IMR-90 (cell line): Measurements from ENCODE around the gene SERPINB10. TPM values are rescaled to one million over a fixed set of nuclear protein-coding genes. Genes with fewer than 3 reads are reported as not detected.

Experiments used
- ATAC-seq: fragments of 200-7000 bp; cut with Tn5 transposase; 2 replicates; pipeline ENCODE4 v1.9.1; 2020; ENCODE audit warnings: low read depth, mild to moderate bottlenecking, moderate library complexity
- BruUV-seq: library from RNA; stranded (reverse); fragments of 400-500 nt; replicated peaks from 2 replicates; lab custom pipeline; 2021; lab: Mats Ljungman, UMichigan
- CTCF ChIA-PET: fragments of 300-600 bp; formaldehyde crosslinking; extraction: SDS; loops from one replicate; lab custom pipeline; 2021; ENCODE audit warnings: antibody characterized with exemption; lab: Yijun Ruan, JAX
- POLR2A ChIA-PET: fragments of 300-600 bp; sonication (Branson Sonifier 250); formaldehyde crosslinking; loops from one replicate; lab custom pipeline; 2022; ENCODE audit warnings: antibody characterized with exemption; ENCODE audit not compliant: unreplicated experiment; lab: Charles Lee
- DNase-seq: peaks from one replicate; pipeline ENCODE4 v3.0.0; 2013
- H2AFZ ChIP-seq: replicated peaks from 2 replicates; pipeline ENCODE3; 2013; ENCODE audit warnings: low read length, mild to moderate bottlenecking; ENCODE audit not compliant: poor library complexity
- H2AK5ac ChIP-seq: 2 replicates; pipeline ENCODE4 v1.6.1; 2013; ENCODE audit warnings: low read depth, low read length, inconsistent platforms
- H2AK9ac ChIP-seq: replicated peaks from 2 replicates; pipeline ENCODE3; 2013; ENCODE audit warnings: mild to moderate bottlenecking, low read depth, low read length, moderate library complexity; ENCODE audit not compliant: poor library complexity
- H2BK120ac ChIP-seq: 2 replicates; pipeline ENCODE4 v1.6.1; 2013; ENCODE audit warnings: low read depth, low read length, inconsistent platforms
- H2BK15ac ChIP-seq: 3 replicates; pipeline ENCODE4 v1.6.1; 2013; ENCODE audit warnings: low read depth, low read length, inconsistent platforms
- H2BK20ac ChIP-seq: 2 replicates; pipeline ENCODE4 v1.6.1; 2013; ENCODE audit warnings: low read depth, mild to moderate bottlenecking, inconsistent platforms, low read length, moderate library complexity
- H2BK5ac ChIP-seq: 2 replicates; pipeline ENCODE4 v1.6.1; 2013; ENCODE audit warnings: mild to moderate bottlenecking, low read depth, low read length, inconsistent platforms; ENCODE audit not compliant: poor library complexity, severe bottlenecking
- H3K14ac ChIP-seq: replicated peaks from 2 replicates; pipeline ENCODE4 v1.6.1; 2013; ENCODE audit warnings: low read depth, low read length, inconsistent platforms
- H3K18ac ChIP-seq: 2 replicates; pipeline ENCODE4 v1.6.1; 2013; ENCODE audit warnings: low read depth, low read length, control low read depth
- H3K23ac ChIP-seq: 2 replicates; pipeline ENCODE4 v1.6.1; 2013; ENCODE audit warnings: low read depth, low read length, inconsistent platforms
- H3K27ac ChIP-seq: 2 replicates; pipeline ENCODE4 v1.5.1; 2013; ENCODE audit warnings: mild to moderate bottlenecking, control low read depth, low read length; ENCODE audit not compliant: insufficient read depth
- H3K27me3 ChIP-seq: 2 replicates; pipeline ENCODE4 v1.6.1; 2013; ENCODE audit warnings: low read length; ENCODE audit not compliant: control insufficient read depth, insufficient read depth
- H3K36me3 ChIP-seq: 2 replicates; pipeline ENCODE4 v1.6.1; 2013; ENCODE audit warnings: low read length, mixed read lengths; ENCODE audit not compliant: control insufficient read depth, insufficient read depth
- H3K4ac ChIP-seq: 2 replicates; pipeline ENCODE4 v1.6.1; 2013; ENCODE audit warnings: low read depth, low read length, inconsistent platforms
- H3K4me1 ChIP-seq: 2 replicates; pipeline ENCODE4 v1.6.1; 2013; ENCODE audit warnings: low read length, mixed read lengths; ENCODE audit not compliant: control insufficient read depth, insufficient read depth
- H3K4me2 ChIP-seq: 2 replicates; pipeline ENCODE4 v1.6.1; 2013; ENCODE audit warnings: low read depth, mild to moderate bottlenecking, control low read depth, low read length, moderate library complexity
- H3K4me3 ChIP-seq: 2 replicates; pipeline ENCODE4 v1.5.1; 2013; ENCODE audit warnings: low read depth, mild to moderate bottlenecking, control low read depth, low read length, moderate library complexity; ENCODE audit not compliant: insufficient read depth
- H3K56ac ChIP-seq: 2 replicates; pipeline ENCODE4 v1.6.1; 2013; ENCODE audit warnings: low read length, inconsistent platforms; ENCODE audit not compliant: insufficient read depth; ENCODE audit errors: extremely low read depth
- H3K79me1 ChIP-seq, 2 experiments: 2 replicates each; pipeline ENCODE4 v1.6.1; 2013; ENCODE audit warnings: low read length in 2 of 2, inconsistent platforms in 1 of 2, low read depth in 1 of 2
- H3K9ac ChIP-seq: 2 replicates; pipeline ENCODE4 v1.6.1; 2013; ENCODE audit warnings: low read depth, low read length, control low read depth
- H3K9me1 ChIP-seq: 2 replicates; pipeline ENCODE4 v1.6.1; 2013; ENCODE audit warnings: low read length, inconsistent platforms; ENCODE audit not compliant: insufficient read depth
- H3K9me3 ChIP-seq: 2 replicates; pipeline ENCODE4 v1.6.1; 2013; ENCODE audit warnings: low read length; ENCODE audit not compliant: control insufficient read depth, insufficient read depth
- H4K20me1 ChIP-seq: 2 replicates; pipeline ENCODE4 v1.6.1; 2013; ENCODE audit warnings: low read length, inconsistent platforms; ENCODE audit not compliant: insufficient read depth
- H4K5ac ChIP-seq: 2 replicates; pipeline ENCODE4 v1.6.1; 2013; ENCODE audit warnings: mild to moderate bottlenecking, low read depth, low read length, control low read depth
- H4K8ac ChIP-seq, 2 experiments: 2 replicates each; pipeline ENCODE4 v1.6.1; 2013; ENCODE audit warnings: low read depth in 2 of 2, low read length in 2 of 2, control low read depth in 1 of 2, inconsistent platforms in 1 of 2
- H4K91ac ChIP-seq: 2 replicates; pipeline ENCODE4 v1.6.1; 2013; ENCODE audit warnings: low read depth, low read length, inconsistent platforms; ENCODE audit not compliant: insufficient read depth
- BHLHE40 ChIP-seq: fragments of 150-350 bp; IDR thresholded peaks from 2 replicates; pipeline ENCODE4 v1.6.1; 2016; ENCODE audit warnings: mild to moderate bottlenecking, low read depth, low read length
- CEBPB ChIP-seq: IDR thresholded peaks from 2 replicates; pipeline ENCODE4 v1.6.1; 2012; ENCODE audit warnings: low read depth, low read length, improper control_type of control experiment
- CHD1 ChIP-seq: IDR thresholded peaks from 2 replicates; pipeline ENCODE4 v1.6.1; 2012; ENCODE audit warnings: low read depth, low read length, improper control_type of control experiment
- FOS ChIP-seq: fragments of 150-350 bp; IDR thresholded peaks from 2 replicates; pipeline ENCODE4 v1.6.1; 2016; ENCODE audit warnings: low read depth, low read length
- MAFK ChIP-seq: IDR thresholded peaks from 2 replicates; pipeline ENCODE4 v1.6.1; 2012; ENCODE audit warnings: low read depth, low read length, improper control_type of control experiment
- MAZ ChIP-seq: IDR thresholded peaks from 2 replicates; pipeline ENCODE4 v1.6.1; 2012; ENCODE audit warnings: low read depth, mild to moderate bottlenecking, low read length, improper control_type of control experiment, moderate library complexity, borderline replicate concordance
- MXI1 ChIP-seq: IDR thresholded peaks from 2 replicates; pipeline ENCODE4 v1.6.1; 2012; ENCODE audit warnings: low read depth, mild to moderate bottlenecking, low read length, moderate library complexity, borderline replicate concordance
- NFE2L2 ChIP-seq: fragments of 150-350 bp; IDR thresholded peaks from 2 replicates; pipeline ENCODE4 v1.6.1; 2016; ENCODE audit warnings: low read depth, mild to moderate bottlenecking, low read length
- POLR2A ChIP-seq: IDR thresholded peaks from 2 replicates; pipeline ENCODE4 v1.6.1; 2012; ENCODE audit warnings: mild to moderate bottlenecking, low read depth, low read length
- RAD21 ChIP-seq: IDR thresholded peaks from 2 replicates; pipeline ENCODE4 v1.6.1; 2012; ENCODE audit warnings: low read length, improper control_type of control experiment
- RCOR1 ChIP-seq: IDR thresholded peaks from 2 replicates; pipeline ENCODE4 v1.6.1; 2012; ENCODE audit warnings: mild to moderate bottlenecking, low read length, improper control_type of control experiment; ENCODE audit not compliant: insufficient replicate concordance
- RFX5 ChIP-seq: IDR thresholded peaks from 2 replicates; pipeline ENCODE4 v1.8.0; 2012; ENCODE audit warnings: low read depth, mild to moderate bottlenecking, low read length, moderate library complexity
- WGBS, 2 experiments: methylation state at CpG; one replicate each; pipeline versions ENCODE4 v1.1.5 to v1.1.7; 2013; ENCODE audit warnings: missing lambda C conversion rate in 2 of 2; ENCODE audit not compliant: insufficient read length in 1 of 2; ENCODE audit errors: extremely low coverage in 2 of 2; 5-methylcytosine and 5-hydroxymethylcytosine counted together
- dilution Hi-C: fragments of 300-500 bp; cut with HindIII; formaldehyde crosslinking; loops from one replicate; pipeline ENCODE4 v1.14.3; 2018; ENCODE audit warnings: low sequenced_read_pairs; ENCODE audit not compliant: unreplicated experiment
- in situ Hi-C: fragments of 300-500 bp; cut with MboI; formaldehyde crosslinking; loops from 3 replicates; pipeline ENCODE4 v1.14.3; 2019; ENCODE audit warnings: low sequenced_read_pairs, inconsistent platforms, mixed read lengths
- intact Hi-C: fragments of 100-400 bp; cut with micrococcal nuclease; formaldehyde crosslinking; loops from 2 replicates; pipeline ENCODE4 v1.10.0; 2022
- polyA plus RNA-seq, 3 experiments: library from polyadenylated mRNA; depleted of rRNA; stranded (reverse); fragments of >200 nt; gene quantifications; 2 replicates each; pipeline ENCODE4 v1.2.3, GENCODE V29; 2012; ENCODE audit warnings: low replicate concordance in 1 of 3
- total RNA-seq: library from RNA; depleted of rRNA; stranded (reverse); fragments of >200 nt; gene quantifications from 2 replicates; pipeline ENCODE4 v1.2.3, GENCODE V29; 2012
- TF ChIP-seq, protein P1 (sequence below): fragments of 150-350 bp; IDR thresholded peaks from 2 replicates; pipeline ENCODE4 v1.6.1; 2016; ENCODE audit warnings: low read depth, mild to moderate bottlenecking, low read length, moderate library complexity, borderline replicate concordance
- TF ChIP-seq, protein P2 (sequence below): fragments of 150-350 bp; IDR thresholded peaks from 2 replicates; pipeline ENCODE4 v1.6.1; 2017; ENCODE audit warnings: mild to moderate bottlenecking, antibody characterized with exemption, low read length, low read depth

SERPINB10 gene
- total and polyA plus RNA-seq, 2 of the 4 experiments (the other 2 are of a cell fraction): not detected

- peak; percentile 58; the same call in 1 of the 2 replicates for TF ChIP-seq NFE2L2
Measured at GRCh38 chr18:63869374-63869773, 38.4 kb upstream of the SERPINB10 start (continued).

DNA sequence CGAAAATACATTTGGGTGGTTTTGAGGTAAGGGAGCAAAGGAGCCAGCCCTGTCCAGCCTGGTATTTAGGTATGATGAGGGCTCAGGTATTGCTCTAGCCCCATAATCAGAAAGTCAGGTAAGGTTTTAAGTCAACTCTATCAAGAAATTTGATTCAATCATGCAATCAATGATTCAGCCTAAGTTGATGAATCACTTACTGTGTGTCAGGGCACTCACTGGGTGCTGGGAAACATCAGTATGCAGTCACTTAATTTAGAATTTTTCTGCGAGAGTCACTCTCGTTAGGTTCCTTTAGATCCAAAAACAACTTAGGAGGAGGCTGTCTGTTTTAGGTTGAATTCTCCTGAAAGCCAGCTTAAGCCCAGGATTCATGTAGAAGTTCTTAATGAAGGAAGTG is 37.9 kb upstream of the SERPINB10 start:
- Histone ChIP-seq H3K27ac (peak overlapping the region; percentile 42), H3K9ac (no peak overlapping the region), H4K91ac (peak overlapping the region; percentile 83), H3K4me1 (no peaks in the 10 kb centered on the region), H3K36me3 (no peaks in the 10 kb centered on the region), H4K20me1 (no peaks in the 10 kb centered on the region), H3K79me1 (no peaks in the 10 kb centered on the region), H3K56ac (no peak overlapping the region; the same call in 1 of the 2 replicates), H2BK120ac (peak overlapping the region; percentile 93), H3K9me3 (no peaks in the 10 kb centered on the region), H2AFZ (peak overlapping the region; percentile 79), H4K5ac (peak overlapping the region; percentile 20), H3K23ac (peak overlapping the region; percentile 89; the same call in 1 of the 2 replicates), H2AK9ac (no peak overlapping the region), H3K9me1 (peaks cover 5% of the 10 kb centered on the region; the same call in 1 of the 2 replicates), H2AK5ac (peak overlapping the region; percentile 52; the same call in 1 of the 2 replicates), H2BK5ac (peak overlapping the region; percentile 80), H4K8ac (peak overlapping the region; percentile 50 to 85; a peak in 3 of 4 replicates), H3K27me3 (no peaks in the 10 kb centered on the region), H3K4ac (peak overlapping the region; percentile 92), H2BK20ac (peak overlapping the region; percentile 95), H3K14ac (peak overlapping the region; percentile 94), H3K18ac (peak overlapping the region; percentile 5; the same call in 1 of the 2 replicates), H3K4me3 (no peak overlapping the region), H3K4me2 (no peak overlapping the region), H2BK15ac (peak overlapping the region; percentile 82; the same call in 1 of the 3 replicates)
- BruUV-seq: no TSS peak
- no CpG with 5 or more reads among the region's 3 CpGs for WGBS, 2 experiments
- intact Hi-C loops (no loop called here), dilution Hi-C loops (no loop called here), in situ Hi-C loops (no loop called here)
- CTCF ChIA-PET: no interaction called here
- POLR2A ChIA-PET: interaction anchor here (1.0 kb wide), 1 partner anchor 67 kb away, joined by 5 read pairs; no protein-coding TSS in a partner anchor
- ATAC-seq (no peak), DNase-seq (peak; percentile 45)
- TF ChIP-seq MXI1 (no peak), CEBPB (no peak), MAFK (no peak), RFX5 (no peak), CHD1 (no peak), BHLHE40 (no peak), RCOR1 (no peak), NFE2L2 (no peak), RAD21 (no peak), POLR2A (no peak), MAZ (no peak), FOS (no peak)
- TF ChIP-seq, protein P1, sequence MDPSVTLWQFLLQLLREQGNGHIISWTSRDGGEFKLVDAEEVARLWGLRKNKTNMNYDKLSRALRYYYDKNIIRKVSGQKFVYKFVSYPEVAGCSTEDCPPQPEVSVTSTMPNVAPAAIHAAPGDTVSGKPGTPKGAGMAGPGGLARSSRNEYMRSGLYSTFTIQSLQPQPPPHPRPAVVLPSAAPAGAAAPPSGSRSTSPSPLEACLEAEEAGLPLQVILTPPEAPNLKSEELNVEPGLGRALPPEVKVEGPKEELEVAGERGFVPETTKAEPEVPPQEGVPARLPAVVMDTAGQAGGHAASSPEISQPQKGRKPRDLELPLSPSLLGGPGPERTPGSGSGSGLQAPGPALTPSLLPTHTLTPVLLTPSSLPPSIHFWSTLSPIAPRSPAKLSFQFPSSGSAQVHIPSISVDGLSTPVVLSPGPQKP: no peak
- TF ChIP-seq, protein P2, sequence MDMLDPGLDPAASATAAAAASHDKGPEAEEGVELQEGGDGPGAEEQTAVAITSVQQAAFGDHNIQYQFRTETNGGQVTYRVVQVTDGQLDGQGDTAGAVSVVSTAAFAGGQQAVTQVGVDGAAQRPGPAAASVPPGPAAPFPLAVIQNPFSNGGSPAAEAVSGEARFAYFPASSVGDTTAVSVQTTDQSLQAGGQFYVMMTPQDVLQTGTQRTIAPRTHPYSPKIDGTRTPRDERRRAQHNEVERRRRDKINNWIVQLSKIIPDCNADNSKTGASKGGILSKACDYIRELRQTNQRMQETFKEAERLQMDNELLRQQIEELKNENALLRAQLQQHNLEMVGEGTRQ: no peak
